Measurements from ENCODE around the gene MVB12B. TPM values are rescaled to one million over a fixed set of nuclear protein-coding genes. Genes with fewer than 3 reads are reported as not detected.

Gene MVB12B
- total RNA-seq, 2 experiments from 2014 or later, result 7.9 to 9.5 TPM

DNA sequence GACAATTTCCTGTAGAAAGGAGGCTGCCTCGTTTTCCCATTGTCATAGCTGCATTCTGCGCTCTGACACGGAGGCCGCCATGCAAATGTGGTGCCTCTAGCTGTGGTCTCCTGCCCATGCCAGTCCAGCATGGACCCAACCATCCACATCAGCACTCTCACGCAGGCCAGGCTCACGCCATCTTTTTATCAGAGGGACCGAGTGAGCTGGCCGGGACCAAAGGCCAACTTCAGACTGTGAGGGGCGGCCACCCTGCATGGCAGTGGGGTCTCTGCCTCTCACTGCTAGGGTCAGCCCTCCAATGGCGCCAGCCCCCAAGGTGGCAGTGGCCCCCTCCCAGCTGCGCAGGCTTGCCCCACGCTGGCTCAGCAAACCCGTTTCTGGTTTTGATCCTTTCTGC lies 155.2 kb downstream of the MVB12B start:
- no peaks in the 10 kb centered on the region for H3K27me3 Mint-ChIP-seq
- no peak overlapping the region for H3K4me3 Mint-ChIP-seq
- peaks cover 24% of the 10 kb centered on the region for H3K4me1 Mint-ChIP-seq
- no peak for DNase-seq
- peaks cover 3% of the 10 kb centered on the region for H3K9me3 Mint-ChIP-seq
- H3K36me3 Mint-ChIP-seq, result peaks cover 15% of the 10 kb centered on the region
- no peak overlapping the region for H3K27ac Mint-ChIP-seq

DNA sequence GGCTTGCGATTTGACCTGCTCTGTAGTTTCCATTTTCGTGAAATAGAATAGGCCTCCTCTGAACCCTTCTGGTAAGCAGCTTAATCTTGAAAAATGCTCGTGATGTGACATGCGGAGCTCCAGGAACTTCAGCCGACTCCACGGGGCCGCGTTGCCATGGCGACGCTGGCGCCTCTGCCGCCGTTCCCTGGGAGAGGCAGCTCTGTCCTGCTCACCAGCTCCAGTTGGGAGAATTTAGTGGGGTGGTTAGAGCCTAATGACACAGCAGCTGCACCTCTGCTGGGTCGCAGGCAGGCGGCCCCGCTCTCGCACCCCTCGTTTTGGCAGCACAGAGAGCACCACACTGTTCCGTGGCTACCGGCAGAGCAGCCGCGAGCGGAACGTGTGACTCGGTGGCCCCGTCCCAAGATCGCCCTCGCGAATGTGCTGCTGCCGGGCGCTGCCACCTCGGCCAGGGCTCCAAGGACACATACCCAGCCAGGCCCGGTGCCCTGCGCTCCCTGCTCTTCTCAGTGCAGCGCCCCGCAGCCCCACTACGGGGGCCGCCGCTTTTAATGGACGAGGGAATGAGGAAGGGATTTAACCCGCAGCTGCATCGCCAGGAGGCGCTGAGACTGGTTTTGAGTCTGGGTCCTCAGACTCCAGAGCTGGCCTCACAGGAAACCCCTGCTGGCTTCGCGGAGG lies 155.9 kb downstream of the MVB12B start:
- Mint-ChIP-seq H3K4me1 (peaks cover 20% of the 10 kb centered on the region), H3K4me3 (no peak overlapping the region)

DNA sequence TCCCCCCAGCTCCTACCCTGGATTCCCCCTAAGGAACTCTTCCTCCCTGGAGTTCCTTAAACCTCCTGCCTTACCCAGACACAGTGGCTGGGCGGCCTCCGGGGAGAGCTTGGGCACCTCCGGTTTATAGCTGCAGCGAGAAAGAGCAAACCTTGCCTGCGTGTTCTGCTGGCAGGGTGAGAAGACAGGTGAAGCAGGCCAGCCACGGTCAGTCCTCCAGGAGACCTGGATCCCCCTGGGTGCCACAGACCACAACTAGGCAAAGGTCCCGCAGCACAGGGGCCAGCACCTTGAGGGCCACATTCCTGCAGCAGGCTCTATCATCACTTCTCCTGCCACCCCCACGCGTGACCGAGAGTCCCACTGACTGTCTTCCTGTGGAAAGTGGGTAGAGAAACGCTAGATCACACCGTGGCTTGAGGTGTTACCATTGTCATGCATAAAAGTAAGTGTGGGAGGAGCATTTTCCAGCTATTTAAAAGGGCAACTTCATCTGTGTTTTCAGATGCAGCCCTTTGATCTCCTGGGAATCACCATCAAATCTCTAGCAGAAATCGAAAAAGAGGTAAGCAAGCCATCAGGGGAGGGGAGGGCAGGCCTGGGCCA lies 156.9 kb downstream of the MVB12B start:
- peaks cover 19% of the 10 kb centered on the region for H3K4me1 Mint-ChIP-seq
- H3K4me3 Mint-ChIP-seq, result no peak overlapping the region
- peaks cover 10% of the 10 kb centered on the region for H3K36me3 Mint-ChIP-seq
- DNase-seq, result peak; percentile 26
- peak overlapping the region; percentile 48 for H3K27ac Mint-ChIP-seq
- H3K9me3 Mint-ChIP-seq, result no peaks in the 10 kb centered on the region
- no peaks in the 10 kb centered on the region for H3K27me3 Mint-ChIP-seq

More for the DNA sequence above, 155.9 kb downstream of the MVB12B start:
- Mint-ChIP-seq H3K36me3 (peaks cover 10% of the 10 kb centered on the region), H3K27me3 (no peaks in the 10 kb centered on the region), H3K9me3 (no peaks in the 10 kb centered on the region), H3K27ac (no peak overlapping the region)
- DNase-seq, result no peak

DNA sequence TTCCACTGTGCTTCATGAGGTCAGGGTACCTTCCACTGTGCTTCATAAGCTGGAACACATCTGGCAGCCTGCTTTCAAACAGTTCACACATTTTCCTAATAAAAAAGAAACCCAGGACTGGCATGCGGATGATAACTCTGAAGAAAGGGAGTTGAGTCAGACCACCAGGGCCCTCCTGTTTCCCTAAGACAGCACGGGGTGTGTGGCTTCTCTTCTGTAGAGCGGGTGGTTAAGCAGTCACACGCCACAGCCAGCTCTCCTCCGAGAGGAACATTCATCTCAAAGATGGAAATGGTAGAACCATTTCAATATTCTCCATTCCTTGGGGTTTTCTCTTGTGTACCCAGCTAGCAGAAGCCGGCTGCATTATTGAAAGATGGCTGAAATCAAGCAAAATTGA lies 159.0 kb downstream of the MVB12B start:
- H3K4me3 Mint-ChIP-seq, result no peak overlapping the region
- peaks cover 22% of the 10 kb centered on the region for H3K4me1 Mint-ChIP-seq

GRCh38 chr9:126486276-126486675 lies 159.6 kb downstream of the MVB12B start:
- Mint-ChIP-seq H3K9me3 (no peaks in the 10 kb centered on the region), H3K4me3 (no peak overlapping the region), H3K36me3 (peaks cover 7% of the 10 kb centered on the region), H3K27me3 (no peaks in the 10 kb centered on the region), H3K4me1 (peaks cover 27% of the 10 kb centered on the region), H3K27ac (no peak overlapping the region)
- no peak for DNase-seq

More for the DNA sequence above, 159.0 kb downstream of the MVB12B start:
- no peak overlapping the region for H3K27ac Mint-ChIP-seq
- H3K36me3 Mint-ChIP-seq, result peaks cover 7% of the 10 kb centered on the region
- H3K9me3 Mint-ChIP-seq, result no peaks in the 10 kb centered on the region
- no peaks in the 10 kb centered on the region for H3K27me3 Mint-ChIP-seq
- no peak for DNase-seq

GRCh38 chr9:126487856-126488255 lies 161.2 kb downstream of the MVB12B start:
- peaks cover 7% of the 10 kb centered on the region for H3K36me3 Mint-ChIP-seq
- DNase-seq, result no peak
- H3K27me3 Mint-ChIP-seq, result no peaks in the 10 kb centered on the region
- no peak overlapping the region for H3K4me3 Mint-ChIP-seq
- no peak overlapping the region for H3K27ac Mint-ChIP-seq
- no peaks in the 10 kb centered on the region for H3K9me3 Mint-ChIP-seq
- H3K4me1 Mint-ChIP-seq, result peaks cover 29% of the 10 kb centered on the region

- peaks cover 27% of the 10 kb centered on the region for H3K4me1 Mint-ChIP-seq
- H3K36me3 Mint-ChIP-seq, result peaks cover 7% of the 10 kb centered on the region
- DNase-seq, result no peak
- no peaks in the 10 kb centered on the region for H3K9me3 Mint-ChIP-seq
- no peak overlapping the region for H3K27ac Mint-ChIP-seq
- no peak overlapping the region for H3K4me3 Mint-ChIP-seq
- H3K27me3 Mint-ChIP-seq, result no peaks in the 10 kb centered on the region
Measured at GRCh38 chr9:126488310-126488709, 161.7 kb downstream of the MVB12B start.

GRCh38 chr9:126488881-126489404 lies 162.3 kb downstream of the MVB12B start:
- H3K27ac Mint-ChIP-seq, result no peak overlapping the region
- no peaks in the 10 kb centered on the region for H3K27me3 Mint-ChIP-seq
- DNase-seq, result no peak
- no peak overlapping the region for H3K4me3 Mint-ChIP-seq
- H3K4me1 Mint-ChIP-seq, result peaks cover 21% of the 10 kb centered on the region
- H3K36me3 Mint-ChIP-seq, result peaks cover under 1% of the 10 kb centered on the region
- H3K9me3 Mint-ChIP-seq, result no peaks in the 10 kb centered on the region

- no peak overlapping the region for H3K4me3 Mint-ChIP-seq
- no peaks in the 10 kb centered on the region for H3K27me3 Mint-ChIP-seq
Measured at GRCh38 chr9:126489581-126490213, 163.1 kb downstream of the MVB12B start.

DNA sequence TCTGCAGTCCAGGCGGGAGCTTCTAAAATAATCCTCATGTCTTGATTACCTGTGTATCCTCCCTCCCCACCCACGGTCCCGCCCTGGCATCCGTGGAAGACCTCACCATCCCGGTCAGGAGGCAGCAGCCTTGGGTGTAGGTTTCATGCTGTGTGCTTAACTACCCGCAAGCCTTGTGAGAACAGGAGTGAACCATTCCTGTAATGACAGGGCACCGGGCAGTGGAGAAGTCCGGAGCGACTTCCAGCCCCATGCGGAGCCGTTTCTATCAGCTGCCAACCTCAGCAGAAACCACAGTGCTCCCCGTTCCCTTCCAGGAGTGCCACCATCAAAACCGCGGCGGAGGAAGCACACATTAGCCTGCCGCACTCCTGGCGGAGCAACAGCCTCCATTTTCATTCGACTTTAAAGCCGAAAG lies 163.6 kb downstream of the MVB12B start:
- H3K27ac Mint-ChIP-seq, result no peak overlapping the region
- no peak overlapping the region for H3K4me3 Mint-ChIP-seq
- peaks cover 18% of the 10 kb centered on the region for H3K4me1 Mint-ChIP-seq
- H3K9me3 Mint-ChIP-seq, result no peaks in the 10 kb centered on the region
- DNase-seq, result no peak
- no peaks in the 10 kb centered on the region for H3K36me3 Mint-ChIP-seq
- no peaks in the 10 kb centered on the region for H3K27me3 Mint-ChIP-seq

More at GRCh38 chr9:126489581-126490213, 163.1 kb downstream of the MVB12B start:
- no peak for DNase-seq
- H3K27ac Mint-ChIP-seq, result no peak overlapping the region
- no peaks in the 10 kb centered on the region for H3K36me3 Mint-ChIP-seq
- H3K9me3 Mint-ChIP-seq, result no peaks in the 10 kb centered on the region
- peaks cover 18% of the 10 kb centered on the region for H3K4me1 Mint-ChIP-seq

GRCh38 chr9:126490871-126491567 lies 164.4 kb downstream of the MVB12B start:
- peak; percentile 28 for DNase-seq
- no peaks in the 10 kb centered on the region for H3K36me3 Mint-ChIP-seq

DNA sequence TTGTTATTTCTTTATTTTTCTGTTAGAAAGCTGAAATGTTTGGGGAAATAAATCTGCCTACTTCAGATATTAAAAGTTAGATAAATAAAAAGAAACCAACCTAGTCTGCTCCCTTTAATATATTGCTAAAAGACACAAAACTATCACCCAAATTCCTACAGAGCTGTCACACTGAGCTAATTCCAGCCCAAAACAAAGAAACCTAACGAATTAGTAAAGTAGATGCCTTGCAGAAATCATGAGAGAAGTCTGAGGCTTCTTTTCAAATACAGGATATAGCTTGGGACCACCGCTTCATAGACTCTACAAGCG lies 164.9 kb downstream of the MVB12B start:
- H3K4me3 Mint-ChIP-seq, result no peak overlapping the region

More at GRCh38 chr9:126490871-126491567, 164.4 kb downstream of the MVB12B start:
- Mint-ChIP-seq H3K27ac (no peak overlapping the region), H3K4me1 (peaks cover 13% of the 10 kb centered on the region), H3K4me3 (no peak overlapping the region), H3K27me3 (no peaks in the 10 kb centered on the region), H3K9me3 (no peaks in the 10 kb centered on the region)

DNA sequence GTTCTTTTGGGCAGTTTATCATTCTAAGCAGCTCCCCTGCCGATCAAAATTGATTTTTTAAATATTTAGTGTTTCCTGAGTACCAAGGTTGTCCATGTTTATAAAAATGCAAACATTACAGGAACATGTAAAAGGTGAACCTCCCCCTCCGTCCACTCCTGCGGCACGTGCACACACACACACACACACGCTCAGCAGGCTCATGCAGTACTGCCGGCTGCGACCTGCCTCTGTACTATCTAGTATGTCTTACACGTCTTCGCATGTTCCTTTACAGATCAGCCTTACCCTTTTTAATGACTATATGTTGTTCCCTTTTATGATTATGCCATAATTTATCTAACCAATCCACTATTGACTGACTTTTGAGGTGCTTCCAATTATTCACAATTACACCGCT lies 165.3 kb downstream of the MVB12B start:
- no peaks in the 10 kb centered on the region for H3K9me3 Mint-ChIP-seq
- no peak for DNase-seq
- no peak overlapping the region for H3K27ac Mint-ChIP-seq
- no peak overlapping the region for H3K4me3 Mint-ChIP-seq
- peaks cover 13% of the 10 kb centered on the region for H3K4me1 Mint-ChIP-seq
- no peaks in the 10 kb centered on the region for H3K36me3 Mint-ChIP-seq
- H3K27me3 Mint-ChIP-seq, result no peaks in the 10 kb centered on the region

More for the DNA sequence above, 164.9 kb downstream of the MVB12B start:
- Mint-ChIP-seq H3K27ac (no peak overlapping the region), H3K4me1 (peaks cover 13% of the 10 kb centered on the region), H3K27me3 (no peaks in the 10 kb centered on the region), H3K9me3 (no peaks in the 10 kb centered on the region), H3K36me3 (no peaks in the 10 kb centered on the region)
- no peak for DNase-seq

DNA sequence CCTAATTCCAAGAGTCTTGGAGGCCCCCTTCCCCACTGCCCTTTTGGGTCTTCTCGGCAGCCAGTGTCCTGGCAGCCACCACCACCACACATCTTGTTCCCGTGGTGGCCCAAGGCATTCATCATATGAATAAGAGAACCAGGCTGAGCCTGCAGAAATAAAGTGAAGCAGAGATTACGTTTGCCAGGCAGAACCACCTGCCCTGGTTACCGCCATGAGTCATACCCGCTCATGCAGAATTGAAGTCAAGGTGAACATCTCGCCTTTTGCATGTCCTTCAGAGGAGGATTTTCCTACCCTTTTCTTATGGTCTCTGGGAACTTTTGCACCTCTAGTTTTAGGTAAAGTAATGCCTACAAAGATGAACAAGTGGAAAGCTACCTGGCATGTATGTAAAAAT lies 167.6 kb downstream of the MVB12B start:
- Mint-ChIP-seq H3K4me1 (peaks cover 18% of the 10 kb centered on the region), H3K36me3 (no peaks in the 10 kb centered on the region), H3K27ac (no peak overlapping the region), H3K27me3 (no peaks in the 10 kb centered on the region), H3K4me3 (no peak overlapping the region), H3K9me3 (no peaks in the 10 kb centered on the region)
- no peak for DNase-seq

DNA sequence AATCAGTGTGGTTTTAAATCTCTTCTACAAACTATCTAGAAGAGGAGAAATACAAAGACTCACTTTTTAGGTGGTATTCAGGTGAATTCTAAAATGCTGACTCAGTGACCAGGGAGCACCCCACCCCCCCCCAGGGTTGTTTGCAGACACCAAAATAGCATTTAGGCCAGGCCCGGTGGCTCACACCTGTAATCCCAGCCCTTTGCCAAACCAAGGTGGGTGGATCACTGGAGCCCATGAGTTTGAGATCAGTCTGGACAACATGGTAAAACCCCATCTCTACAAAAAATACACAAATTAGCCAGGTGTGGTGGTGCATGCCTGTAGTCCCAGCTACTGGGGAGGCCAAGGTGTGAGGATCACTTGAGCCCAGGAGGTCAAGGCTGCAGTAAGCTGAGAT lies 168.1 kb downstream of the MVB12B start:
- Mint-ChIP-seq H3K4me1 (peaks cover 20% of the 10 kb centered on the region), H3K27me3 (no peaks in the 10 kb centered on the region), H3K27ac (no peak overlapping the region), H3K9me3 (no peaks in the 10 kb centered on the region), H3K36me3 (no peaks in the 10 kb centered on the region), H3K4me3 (no peak overlapping the region)
- DNase-seq, result no peak

Measured in activated naive CD8-positive, alpha-beta T cell treated with anti-CD3 and anti-CD28 coated beads for 36 hours (primary cell).